OCI-LY3 (cell line): ENCODE measurements around the gene GPR148.
"Not testable (repeated sequence)": the region's sequence is repeated elsewhere in the genome, so short reads cannot be mapped to it uniquely, and the experiment has no call there.

Experiments
- H2AFZ ChIP-seq: fragments of 200-600, 300-600 bp; shearing (Covaris generic); 2 replicates; pipeline ENCODE4 v1.6.0; 2014; ENCODE audit warnings: antibody characterized with exemption, low read depth, low read length
- H3K27ac ChIP-seq: fragments of 200-600, 300-600 bp; sonication (generic); 2 replicates; pipeline ENCODE4 v1.5.1; 2014; ENCODE audit warnings: mild to moderate bottlenecking, low read length, moderate library complexity, mixed read lengths
- H3K27me3 ChIP-seq: fragments of 200-600, 300-600 bp; sonication (generic); 2 replicates; pipeline ENCODE4 v1.6.1; 2014; ENCODE audit warnings: low read depth, low read length, mixed read lengths
- H3K36me3 ChIP-seq: fragments of 200-600, 300-600 bp; sonication (generic); replicated peaks from 2 replicates; pipeline ENCODE3; 2014; ENCODE audit warnings: low read depth, low read length, mixed read lengths
- H3K4me1 ChIP-seq: fragments of 300-600, 200-600 bp; sonication (generic); 2 replicates; pipeline ENCODE4 v1.6.1; 2014; ENCODE audit warnings: low read length, mixed read lengths
- H3K4me2 ChIP-seq: fragments of 200-600, 300-600 bp; sonication (generic); 2 replicates; pipeline ENCODE4 v1.6.1; 2014; ENCODE audit warnings: low read length, mixed read lengths
- H3K4me3 ChIP-seq: fragments of 300-600, 200-600 bp; sonication (generic); 2 replicates; pipeline ENCODE4 v1.5.1; 2014; ENCODE audit warnings: antibody characterized with exemption, mild to moderate bottlenecking, low read length, moderate library complexity
- H3K79me2 ChIP-seq: fragments of 300-600, 200-600 bp; shearing (Covaris generic); 2 replicates; pipeline ENCODE4 v1.6.1; 2014; ENCODE audit warnings: mild to moderate bottlenecking, low read length, mixed read lengths
- H3K9ac ChIP-seq: fragments of 300-600, 200-600 bp; shearing (Covaris generic); 2 replicates; pipeline ENCODE4 v1.6.0; 2014; ENCODE audit warnings: mild to moderate bottlenecking, low read length, moderate library complexity
- H3K9me3 ChIP-seq: fragments of 200-600, 300-600 bp; shearing (Covaris generic); 2 replicates; pipeline ENCODE4 v1.6.1; 2014; ENCODE audit warnings: low read length, mixed read lengths; ENCODE audit not compliant: insufficient read depth
- H4K20me1 ChIP-seq: fragments of 200-600, 300-600 bp; sonication (generic); 2 replicates; pipeline ENCODE4 v1.6.1; 2016; ENCODE audit warnings: low read length, mixed read lengths; ENCODE audit not compliant: insufficient read depth
- EZH2phosphoT487 ChIP-seq: fragments of 200-600 bp; shearing (Covaris generic); IDR thresholded peaks from 2 replicates; pipeline ENCODE4 v1.6.1; 2018; ENCODE audit warnings: antibody characterized with exemption, mixed run types, low read depth
- TF ChIP-seq, protein P1 (sequence below): fragments of 200-600, 300-600 bp; sonication (generic); IDR thresholded peaks from 2 replicates; pipeline ENCODE4 v1.5.1; 2014; ENCODE audit warnings: antibody characterized with exemption, low read length, low read depth

GPR148 gene

GRCh38 chr2:130728007-130728454 is 839 bp upstream of the GPR148 start:
- no peak overlapping the region for H3K27ac ChIP-seq
- peak overlapping the region; percentile 69; the same call in 1 of the 2 replicates for H2AFZ ChIP-seq
- TF ChIP-seq EZH2phosphoT487 = no peak
- TF ChIP-seq, protein P1, sequence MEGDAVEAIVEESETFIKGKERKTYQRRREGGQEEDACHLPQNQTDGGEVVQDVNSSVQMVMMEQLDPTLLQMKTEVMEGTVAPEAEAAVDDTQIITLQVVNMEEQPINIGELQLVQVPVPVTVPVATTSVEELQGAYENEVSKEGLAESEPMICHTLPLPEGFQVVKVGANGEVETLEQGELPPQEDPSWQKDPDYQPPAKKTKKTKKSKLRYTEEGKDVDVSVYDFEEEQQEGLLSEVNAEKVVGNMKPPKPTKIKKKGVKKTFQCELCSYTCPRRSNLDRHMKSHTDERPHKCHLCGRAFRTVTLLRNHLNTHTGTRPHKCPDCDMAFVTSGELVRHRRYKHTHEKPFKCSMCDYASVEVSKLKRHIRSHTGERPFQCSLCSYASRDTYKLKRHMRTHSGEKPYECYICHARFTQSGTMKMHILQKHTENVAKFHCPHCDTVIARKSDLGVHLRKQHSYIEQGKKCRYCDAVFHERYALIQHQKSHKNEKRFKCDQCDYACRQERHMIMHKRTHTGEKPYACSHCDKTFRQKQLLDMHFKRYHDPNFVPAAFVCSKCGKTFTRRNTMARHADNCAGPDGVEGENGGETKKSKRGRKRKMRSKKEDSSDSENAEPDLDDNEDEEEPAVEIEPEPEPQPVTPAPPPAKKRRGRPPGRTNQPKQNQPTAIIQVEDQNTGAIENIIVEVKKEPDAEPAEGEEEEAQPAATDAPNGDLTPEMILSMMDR = no peak
- no peaks in the 10 kb centered on the region for H3K9me3 ChIP-seq
- H3K9ac ChIP-seq = peak overlapping the region; percentile 68
- no peaks in the 10 kb centered on the region for H3K27me3 ChIP-seq
- H3K4me2 ChIP-seq = peak overlapping the region; percentile 87
- peaks cover 13% of the 10 kb centered on the region for H3K4me1 ChIP-seq
- no peaks in the 10 kb centered on the region for H3K36me3 ChIP-seq
- peak overlapping the region; percentile 81 for H3K4me3 ChIP-seq
- no peaks in the 10 kb centered on the region for H3K79me2 ChIP-seq
- H4K20me1 ChIP-seq = no peaks in the 10 kb centered on the region

DNA sequence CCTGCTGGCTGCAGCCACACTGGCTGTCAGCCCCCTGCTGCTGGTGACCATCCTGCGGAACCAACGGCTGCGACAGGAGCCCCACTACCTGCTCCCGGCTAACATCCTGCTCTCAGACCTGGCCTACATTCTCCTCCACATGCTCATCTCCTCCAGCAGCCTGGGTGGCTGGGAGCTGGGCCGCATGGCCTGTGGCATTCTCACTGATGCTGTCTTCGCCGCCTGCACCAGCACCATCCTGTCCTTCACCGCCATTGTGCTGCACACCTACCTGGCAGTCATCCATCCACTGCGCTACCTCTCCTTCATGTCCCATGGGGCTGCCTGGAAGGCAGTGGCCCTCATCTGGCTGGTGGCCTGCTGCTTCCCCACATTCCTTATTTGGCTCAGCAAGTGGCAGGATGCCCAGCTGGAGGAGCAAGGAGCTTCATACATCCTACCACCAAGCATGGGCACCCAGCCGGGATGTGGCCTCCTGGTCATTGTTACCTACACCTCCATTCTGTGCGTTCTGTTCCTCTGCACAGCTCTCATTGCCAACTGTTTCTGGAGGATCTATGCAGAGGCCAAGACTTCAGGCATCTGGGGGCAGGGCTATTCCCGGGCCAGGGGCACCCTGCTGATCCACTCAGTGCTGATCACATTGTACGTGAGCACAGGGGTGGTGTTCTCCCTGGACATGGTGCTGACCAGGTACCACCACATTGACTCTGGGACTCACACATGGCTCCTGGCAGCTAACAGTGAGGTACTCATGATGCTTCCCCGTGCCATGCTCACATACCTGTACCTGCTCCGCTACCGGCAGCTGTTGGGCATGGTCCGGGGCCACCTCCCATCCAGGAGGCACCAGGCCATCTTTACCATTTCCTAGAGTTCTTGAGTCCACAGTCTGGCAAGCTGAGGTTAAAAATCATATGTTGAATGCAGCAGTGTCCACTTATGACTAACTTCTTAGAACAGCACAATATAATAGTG is 741 bp downstream of the GPR148 start:
- Histone ChIP-seq H3K9ac (no peak overlapping the region), H3K79me2 (no peaks in the 10 kb centered on the region), H2AFZ (no peak overlapping the region)

GRCh38 chr2:130732257-130732656 is 3.4 kb downstream of the GPR148 start:
- not testable (repeated sequence) for H2AFZ ChIP-seq, H3K79me2 ChIP-seq, H3K9ac ChIP-seq, H3K4me2 ChIP-seq, H3K27me3 ChIP-seq, H3K9me3 ChIP-seq, H3K36me3 ChIP-seq, H3K4me1 ChIP-seq, H3K4me3 ChIP-seq, H4K20me1 ChIP-seq, H3K27ac ChIP-seq

More for the DNA sequence above, 741 bp downstream of the GPR148 start:
- TF ChIP-seq, protein P1 = no peak
- no peak for TF ChIP-seq EZH2phosphoT487
- Histone ChIP-seq H3K27ac (no peak overlapping the region), H3K4me3 (no peak overlapping the region), H3K4me2 (no peak overlapping the region), H3K4me1 (peaks cover 13% of the 10 kb centered on the region), H3K27me3 (no peaks in the 10 kb centered on the region), H4K20me1 (no peaks in the 10 kb centered on the region), H3K9me3 (no peaks in the 10 kb centered on the region), H3K36me3 (no peaks in the 10 kb centered on the region)

- Histone ChIP-seq H3K9ac (no peak overlapping the region), H3K4me2 (no peak overlapping the region), H3K4me3 (no peak overlapping the region), H3K79me2 (no peaks in the 10 kb centered on the region), H3K36me3 (no peaks in the 10 kb centered on the region), H2AFZ (no peak overlapping the region), H4K20me1 (no peaks in the 10 kb centered on the region), H3K27me3 (no peaks in the 10 kb centered on the region), H3K27ac (no peak overlapping the region), H3K4me1 (no peaks in the 10 kb centered on the region), H3K9me3 (no peaks in the 10 kb centered on the region)
- no peak for TF ChIP-seq EZH2phosphoT487
- TF ChIP-seq, protein P1 = no peak
Observed at GRCh38 chr2:130735200-130735599, 6.3 kb downstream of the GPR148 start.
